HepG2 (cell line): ENCODE results near the gene CAMTA2. TPM values are rescaled to one million over a fixed set of nuclear protein-coding genes. Genes with fewer than 3 reads are reported as not detected.

Experiments used
- ATAC-seq: fragments of 200-7000 bp; cut with Tn5 transposase; 3 replicates; pipeline ENCODE4 v1.9.1; 2020; ENCODE audit warnings: mild to moderate bottlenecking, moderate library complexity
- BruUV-seq: library from RNA; stranded (reverse); fragments of 400-500 nt; replicated peaks from 2 replicates; lab custom pipeline; 2021; lab: Mats Ljungman, UMichigan
- CTCF ChIA-PET: fragments of 300-600 bp; formaldehyde crosslinking; extraction: SDS; loops from one replicate; lab custom pipeline; 2021; ENCODE audit warnings: low total read pairs, inconsistent platforms, low intra/inter-chr PET ratio; lab: Yijun Ruan, JAX
- POLR2A ChIA-PET: fragments of 350-600 bp; sonication (Branson Sonifier 250); formaldehyde crosslinking; loops from one replicate; lab custom pipeline; 2020; ENCODE audit warnings: antibody characterized with exemption, inconsistent platforms; lab: Yijun Ruan, JAX
- DNase-seq: peaks from one replicate; pipeline ENCODE4 v3.0.0-alpha.2; 2015; ENCODE audit warnings: low spot score
- FAIRE-seq: peaks from 3 replicates; lab custom pipeline; 2011; peaks lifted over from hg19 to GRCh38; lab: Jason Lieb, UNC
- H2AFZ ChIP-seq: one replicate; pipeline ENCODE4 v1.6.1; 2011; ENCODE audit warnings: low read length, inconsistent platforms
- H3K27ac ChIP-seq: fragments of 300-600 bp; 3 replicates; pipeline ENCODE4 v1.8.0; 2011; ENCODE audit warnings: mixed run types, mild to moderate bottlenecking, mixed read lengths, low read length, inconsistent platforms; ENCODE audit not compliant: insufficient read depth; ENCODE audit errors: extremely low read length
- H3K27me3 ChIP-seq, 2 experiments: fragments of 200-600 bp in 1 of 2; 2 replicates in 1 of 2; 3 replicates in 1 of 2; pipeline versions ENCODE4 v1.6.0 to v1.8.0; 2011; ENCODE audit warnings: low read length in 2 of 2, mild to moderate bottlenecking in 2 of 2, moderate library complexity in 2 of 2, inconsistent platforms in 1 of 2; ENCODE audit not compliant: insufficient read depth in 2 of 2, control insufficient read depth in 1 of 2
- H3K36me3 ChIP-seq, 2 experiments: fragments of 200-600 bp in 1 of 2; replicated peaks in 1 of 2; 2 replicates in 1 of 2; 3 replicates in 1 of 2; pipeline versions ENCODE4 v1.5.1 to v1.8.0; 2011; ENCODE audit warnings: low read length in 2 of 2, inconsistent platforms in 1 of 2; ENCODE audit not compliant: insufficient read depth in 2 of 2, control insufficient read depth in 1 of 2
- H3K4me1 ChIP-seq: 2 replicates; pipeline ENCODE4 v1.5.1; 2012; ENCODE audit warnings: low read length, inconsistent platforms; ENCODE audit not compliant: insufficient read depth
- H3K4me2 ChIP-seq: 2 replicates; pipeline ENCODE4 v1.6.0; 2011; ENCODE audit warnings: low read depth, low read length, inconsistent platforms
- H3K4me3 ChIP-seq, 3 experiments: fragments of 200-600 bp in 1 of 3; sonication (generic), shearing (Covaris generic) in 1 of 3; replicated peaks in 1 of 3; 2 replicates each; pipeline ENCODE4 v1.5.1; 2011 to 2016; ENCODE audit warnings: low read length in 3 of 3, inconsistent platforms in 2 of 3, low read depth in 2 of 3, mild to moderate bottlenecking in 2 of 3, control low read depth in 1 of 3, mixed read lengths in 1 of 3; ENCODE audit not compliant: insufficient read depth in 1 of 3
- H3K79me2 ChIP-seq: one replicate; pipeline ENCODE4 v1.6.1; 2011; ENCODE audit warnings: low read length, inconsistent platforms; ENCODE audit not compliant: insufficient read depth
- H3K9ac ChIP-seq: 2 replicates; pipeline ENCODE4 v1.6.0; 2011; ENCODE audit warnings: mild to moderate bottlenecking, low read depth, low read length, inconsistent platforms; ENCODE audit not compliant: insufficient read depth
- H3K9me3 ChIP-seq: 2 replicates; pipeline ENCODE4 v1.5.1; 2012; ENCODE audit warnings: mild to moderate bottlenecking, low read length
- H4K20me1 ChIP-seq: 2 replicates; pipeline ENCODE4 v1.6.0; 2011; ENCODE audit warnings: inconsistent platforms, mild to moderate bottlenecking, low read length, moderate library complexity; ENCODE audit not compliant: insufficient read depth
- CAMTA2 ChIP-seq: sonication (generic); formaldehyde crosslinking; IDR thresholded peaks from 2 replicates; pipeline ENCODE4 v1.4.0; 2020; ENCODE audit warnings: mild to moderate bottlenecking, missing genetic modification reagents, borderline replicate concordance
- CBFB ChIP-seq: sonication (generic); formaldehyde crosslinking; IDR thresholded peaks from 2 replicates; pipeline ENCODE4 v1.4.0; 2020; ENCODE audit warnings: missing genetic modification reagents
- HNRNPK ChIP-seq: fragments of 200-400 bp; formaldehyde crosslinking; IDR thresholded peaks from 2 replicates; pipeline ENCODE4 v1.6.1; 2018; ENCODE audit warnings: low read length, low read depth, moderate library complexity, mild to moderate bottlenecking; ENCODE audit not compliant: poor library complexity, severe bottlenecking
- POLR2G ChIP-seq: fragments of 200-400 bp; formaldehyde crosslinking; IDR thresholded peaks from 2 replicates; pipeline ENCODE4 v1.6.1; 2018; ENCODE audit warnings: mild to moderate bottlenecking, low read depth, low read length, moderate library complexity
- RBFOX2 ChIP-seq: fragments of 200-400 bp; formaldehyde crosslinking; IDR thresholded peaks from 2 replicates; pipeline ENCODE4 v1.6.1; 2017; ENCODE audit warnings: low read depth, mild to moderate bottlenecking, low read length
- ZNF574 ChIP-seq: sonication (generic); formaldehyde crosslinking; IDR thresholded peaks from 2 replicates; pipeline ENCODE4 v1.4.0; 2020; ENCODE audit warnings: missing genetic modification reagents
- ZNF607 ChIP-seq: sonication (generic); formaldehyde crosslinking; IDR thresholded peaks from 2 replicates; pipeline ENCODE4 v1.5.1; 2020; ENCODE audit warnings: missing genetic modification reagents, mild to moderate bottlenecking, borderline replicate concordance
- ZNF746 ChIP-seq: sonication (generic); formaldehyde crosslinking; IDR thresholded peaks from 2 replicates; pipeline ENCODE4 v1.8.0; 2022; ENCODE audit warnings: mild to moderate bottlenecking, missing genetic modification reagents
- WGBS: methylation state at CpG from one replicate; pipeline ENCODE4 v1.1.6; 2017; ENCODE audit warnings: low lambda C conversion rate; 5-methylcytosine and 5-hydroxymethylcytosine counted together
- in situ Hi-C: cut with HindIII; loops from 2 replicates; pipeline ENCODE4 v1.10.0; 2017; ENCODE audit warnings: low pct_unique_long_range_greater_than_20kb; ENCODE audit not compliant: extremely low pct_ligation_motif_present
- intact Hi-C: fragments of 100-400 bp; cut with micrococcal nuclease; formaldehyde crosslinking; loops from one replicate; pipeline ENCODE4 v1.10.0; 2022; ENCODE audit not compliant: unreplicated experiment
- polyA plus RNA-seq, 8 experiments: library from polyadenylated mRNA; depleted of rRNA in 3 of 8; stranded (reverse) in 7 of 8; unstranded in 1 of 8; fragments of >200 nt; fragmentation: Illumina TruSeq in 4 of 8; extraction: Trizol in 4 of 8; gene quantifications; 2 replicates each; pipeline versions ENCODE4 v1.2.1 to v1.2.3, GENCODE V29; 2011 to 2016; ENCODE audit warnings: low read depth in 4 of 8, missing spikeins in 1 of 8, mixed read lengths in 1 of 8; ENCODE audit not compliant: insufficient read depth in 1 of 8
- total RNA-seq, 5 experiments: library from RNA; depleted of rRNA; stranded (reverse); fragments of >200 nt; fragmentation: Illumina TruSeq; extraction: Trizol; gene quantifications; 2 replicates each; pipeline ENCODE4 v1.2.3, GENCODE V29; 2016; ENCODE audit warnings: low read depth in 1 of 5

The CAMTA2 gene
- total and polyA plus RNA-seq, 2 of the 13 experiments (the other 11 are each of a cell fraction or from before 2014, with no cell fraction given) = 4.1 to 7.1 TPM

GRCh38 chr17:4944163-4944553 is 43.3 kb downstream of the CAMTA2 start:
- ATAC-seq (no peak), DNase-seq (no peak), FAIRE-seq (no peak)
- BruUV-seq = no TSS peak
- ChIA-PET CTCF (no interaction called here), POLR2A (interaction anchor here (1.6 to 10.0 kb wide), 2 partner anchors 23 to 24 kb away, joined by 6 to 273 read pairs; partner anchors contain the start of gene SPAG7)
- no peak overlapping the region for H3K4me2 ChIP-seq
- WGBS = 89% methylated on average over 3 of the region's 3 CpGs
- no peaks in the 10 kb centered on the region for H3K9me3 ChIP-seq
- in situ Hi-C loops = no loop called here
- peaks cover 18 to 37% of the 10 kb centered on the region in 2 experiments for H3K36me3 ChIP-seq
- TF ChIP-seq CAMTA2 (CRISPR knock-in tag) (no peak), CBFB (CRISPR knock-in tag) (no peak), RBFOX2 (peak; percentile 68), ZNF574 (no peak), ZNF607 (no peak), HNRNPK (peak; percentile 76), POLR2G (peak; percentile 4; the same call in 1 of the 2 replicates), ZNF746 (CRISPR knock-in tag) (no peak)
- intact Hi-C loops = no loop called here
- H3K4me1 ChIP-seq = peaks cover 38% of the 10 kb centered on the region
- H3K27me3 ChIP-seq = no peaks in the 10 kb centered on the region; a peak in 1 of 5 replicates
- H2AFZ ChIP-seq = no peak overlapping the region
- peaks cover 33% of the 10 kb centered on the region for H4K20me1 ChIP-seq
- peak overlapping the region; percentile 38 for H3K27ac ChIP-seq
- H3K79me2 ChIP-seq = peaks cover 63% of the 10 kb centered on the region
- no peak overlapping the region for H3K4me3 ChIP-seq
- H3K9ac ChIP-seq = no peak overlapping the region
